NCI-H2171 treated with DMSO at 0.1 percent for 48 hours (cell line): ENCODE data around the gene MAP10.

Experiments used
- DNase-seq: peaks from one replicate; lab custom pipeline; 2025; lab: John Stamatoyannopoulos, UW

The MAP10 gene

DNA sequence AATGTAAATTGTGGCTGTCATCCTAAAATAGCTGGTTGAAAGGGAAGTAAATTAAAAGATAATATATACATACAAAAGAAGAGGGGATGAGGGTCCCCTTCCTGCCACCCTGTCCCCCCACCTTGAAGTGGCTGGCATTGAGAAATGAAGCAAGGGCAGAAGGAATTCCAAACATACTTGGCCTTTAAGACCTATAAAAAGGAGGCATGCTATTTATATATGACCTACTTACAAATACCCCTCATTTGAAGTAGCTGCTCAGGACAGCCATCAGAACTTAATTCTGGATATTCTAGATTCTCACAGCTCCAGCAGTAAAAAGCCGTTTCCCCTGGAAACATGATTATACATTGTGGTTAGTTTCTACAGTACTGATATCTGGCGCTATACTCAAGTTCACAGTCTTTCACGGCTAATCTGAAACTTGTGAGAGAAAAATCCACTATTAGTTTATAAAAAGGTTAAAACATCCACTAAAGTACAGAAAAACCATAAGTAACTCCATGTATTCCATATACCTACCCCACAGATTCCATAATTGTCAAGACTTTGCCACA, 9.6 kb upstream of the MAP10 start:
- no peak for DNase-seq

- DNase-seq = no peak
Measured at GRCh38 chr1:232797856-232798510, 7.2 kb upstream of the MAP10 start.

- no peak for DNase-seq
Measured at GRCh38 chr1:232798920-232799319, 6.3 kb upstream of the MAP10 start.

- DNase-seq = no peak
Measured at GRCh38 chr1:232806186-232806510, 932 bp downstream of the MAP10 start.

GRCh38 chr1:232810856-232811255, 5.6 kb downstream of the MAP10 start:
- no peak for DNase-seq

DNA sequence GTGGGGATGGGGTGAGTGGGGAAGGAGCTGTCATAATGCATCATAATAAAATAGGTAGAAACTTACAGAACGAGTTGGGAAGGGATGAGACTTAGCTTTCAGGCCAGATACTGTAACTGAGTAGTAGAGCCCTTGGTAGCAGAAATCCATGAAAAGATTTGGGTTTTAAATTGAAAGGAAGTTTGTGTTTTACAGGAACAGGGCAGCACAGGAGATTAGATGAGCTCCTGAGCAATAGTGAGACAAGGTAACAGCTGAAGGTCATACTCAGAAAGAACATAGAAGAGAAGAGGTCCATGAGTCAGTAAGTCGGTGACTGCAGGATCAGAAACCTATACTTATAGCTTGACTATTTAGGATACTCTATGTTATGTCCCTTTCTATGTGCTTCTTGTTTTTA, 7.3 kb downstream of the MAP10 start:
- DNase-seq = no peak

DNA sequence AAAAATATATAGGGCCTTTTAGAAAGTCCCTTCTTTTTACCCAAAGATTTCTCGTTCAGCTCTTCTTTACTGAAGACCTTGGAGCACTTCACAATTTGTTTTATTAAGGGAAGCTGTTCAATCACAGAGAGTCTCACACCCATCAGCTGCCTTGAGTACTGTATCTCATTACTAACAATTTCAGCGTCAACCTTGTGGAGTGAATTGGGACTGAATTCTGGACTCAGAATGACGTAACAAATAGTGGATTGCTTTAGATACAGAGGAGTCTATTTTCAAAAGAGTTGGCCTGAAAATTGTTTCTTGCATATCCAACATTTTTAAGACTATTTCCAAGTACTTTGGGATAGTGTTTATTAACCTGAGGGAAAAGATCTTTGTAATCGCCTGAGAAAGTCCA, 7.9 kb downstream of the MAP10 start:
- no peak for DNase-seq

DNA sequence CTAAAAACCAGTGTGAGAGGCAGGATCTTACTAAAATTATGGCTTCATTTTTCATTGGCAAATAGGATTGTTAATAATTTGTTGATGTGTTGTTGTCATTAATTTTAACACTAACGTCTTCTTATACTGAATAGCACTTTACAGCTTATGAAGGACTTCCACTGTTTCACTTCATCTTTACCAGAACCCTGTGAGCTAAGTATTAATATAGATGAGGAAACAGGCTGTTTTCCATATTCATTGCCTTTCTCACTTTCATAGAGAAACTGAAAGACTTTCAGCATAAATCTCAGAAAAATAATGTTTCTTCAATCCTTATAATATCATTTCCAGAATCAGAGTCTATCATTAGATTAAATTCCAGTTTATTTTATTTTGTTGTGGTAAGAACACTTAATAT, 8.5 kb downstream of the MAP10 start:
- no peak for DNase-seq

- no peak for DNase-seq
Measured at GRCh38 chr1:232816324-232816723, 11.1 kb downstream of the MAP10 start.

DNA sequence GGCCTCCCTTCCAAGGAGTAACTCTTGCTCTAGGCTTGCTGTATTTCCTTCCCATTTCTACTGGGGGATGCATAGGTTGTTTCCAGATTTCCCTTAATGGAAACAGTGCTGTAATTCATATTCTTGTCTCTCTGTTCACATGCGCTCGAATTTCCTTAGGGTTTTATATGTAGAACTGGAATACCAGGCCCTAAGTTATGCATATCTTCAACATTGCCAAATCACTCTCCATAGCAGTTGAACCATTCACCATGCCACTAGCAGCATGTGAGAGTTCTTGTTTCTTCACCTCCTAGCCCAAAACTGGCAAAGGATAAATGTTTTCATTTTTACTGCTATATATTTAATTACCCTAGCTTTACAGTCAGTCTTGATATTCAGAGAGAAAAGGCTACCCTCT, 12.8 kb downstream of the MAP10 start:
- no peak for DNase-seq

- DNase-seq = no peak
Measured at GRCh38 chr1:232820431-232820830, 15.2 kb downstream of the MAP10 start.

DNA sequence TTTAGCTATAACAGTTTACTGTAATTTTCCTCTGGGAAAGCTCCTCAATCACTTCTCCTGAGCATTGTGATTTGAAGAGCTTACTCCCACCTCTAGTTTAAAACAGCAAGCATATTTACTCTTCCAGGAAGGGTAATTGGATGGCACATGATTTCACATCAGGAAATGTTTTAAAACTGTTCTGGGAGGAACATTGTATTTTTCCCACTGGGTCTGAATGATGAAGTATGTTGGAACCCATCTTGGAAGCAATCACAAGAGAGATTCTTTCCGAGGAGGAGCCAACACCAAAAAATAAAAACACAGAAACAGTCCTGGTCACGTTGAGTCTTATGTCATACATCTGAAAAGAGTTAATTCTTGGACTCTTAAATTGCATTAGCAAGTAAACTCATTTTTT, 17.3 kb downstream of the MAP10 start:
- no peak for DNase-seq

DNA sequence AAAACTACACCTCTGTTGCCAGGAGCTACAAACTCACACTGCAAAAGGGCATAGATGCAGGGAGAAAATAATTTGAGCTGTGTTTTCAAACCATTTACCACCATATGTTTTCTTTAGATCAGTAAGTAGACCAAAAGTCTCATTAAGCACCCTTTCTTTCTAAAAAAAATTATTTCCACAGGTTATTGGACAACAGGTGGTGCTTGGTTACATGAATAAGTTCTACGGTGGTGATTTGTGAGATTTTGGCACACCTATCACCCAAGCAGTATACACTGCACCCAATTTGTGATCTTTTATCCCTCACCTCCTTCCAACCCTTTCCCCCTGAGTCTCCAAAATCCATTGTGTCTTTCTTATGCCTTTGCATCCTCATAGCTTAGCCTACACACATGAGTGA, 21.1 kb downstream of the MAP10 start:
- no peak for DNase-seq

- DNase-seq = no peak
Measured at GRCh38 chr1:232830661-232831060, 25.4 kb downstream of the MAP10 start.

DNA sequence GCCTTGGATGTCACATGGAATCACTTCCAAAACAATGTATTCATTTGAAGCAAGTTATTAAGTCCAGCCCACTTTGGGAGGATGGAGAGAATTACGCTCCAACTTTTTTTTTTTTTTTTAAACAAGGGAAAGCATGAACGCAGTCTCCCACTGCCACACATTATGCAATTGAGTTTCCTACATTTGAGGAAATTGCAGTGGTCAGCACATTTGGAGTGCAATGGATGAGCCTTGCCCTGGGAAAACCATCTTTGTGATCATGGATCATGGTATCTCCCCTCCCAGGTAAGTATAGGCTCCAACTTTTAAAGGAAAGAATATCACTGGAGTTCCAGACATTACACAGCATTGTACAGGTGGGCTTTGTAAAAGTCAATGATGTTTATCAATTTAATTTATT, 26.7 kb downstream of the MAP10 start:
- DNase-seq = no peak

GRCh38 chr1:232834066-232834465, 28.9 kb downstream of the MAP10 start:
- peak; percentile 49 for DNase-seq

DNA sequence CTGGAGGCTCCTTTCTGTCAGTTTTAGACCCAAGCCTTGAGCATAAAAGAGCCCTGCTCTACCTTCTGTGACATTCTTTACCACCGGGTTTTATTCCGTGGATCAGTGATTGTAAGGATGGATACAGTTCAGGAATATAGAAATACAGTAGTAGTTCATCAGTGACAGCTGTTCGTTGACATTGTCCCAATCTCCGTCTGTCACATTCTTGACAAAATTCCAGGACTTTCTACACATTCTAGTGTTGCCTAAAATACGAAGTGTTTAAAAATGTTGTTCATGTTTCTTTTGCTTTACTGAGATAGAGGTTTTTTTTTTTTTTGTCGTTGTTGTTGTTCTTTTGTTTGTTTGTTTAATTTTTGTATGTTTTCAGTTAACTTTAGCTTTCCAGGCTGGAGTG, 29.9 kb downstream of the MAP10 start:
- no peak for DNase-seq

- no peak for DNase-seq
Measured at GRCh38 chr1:232837087-232837486, 31.9 kb downstream of the MAP10 start.

DNA sequence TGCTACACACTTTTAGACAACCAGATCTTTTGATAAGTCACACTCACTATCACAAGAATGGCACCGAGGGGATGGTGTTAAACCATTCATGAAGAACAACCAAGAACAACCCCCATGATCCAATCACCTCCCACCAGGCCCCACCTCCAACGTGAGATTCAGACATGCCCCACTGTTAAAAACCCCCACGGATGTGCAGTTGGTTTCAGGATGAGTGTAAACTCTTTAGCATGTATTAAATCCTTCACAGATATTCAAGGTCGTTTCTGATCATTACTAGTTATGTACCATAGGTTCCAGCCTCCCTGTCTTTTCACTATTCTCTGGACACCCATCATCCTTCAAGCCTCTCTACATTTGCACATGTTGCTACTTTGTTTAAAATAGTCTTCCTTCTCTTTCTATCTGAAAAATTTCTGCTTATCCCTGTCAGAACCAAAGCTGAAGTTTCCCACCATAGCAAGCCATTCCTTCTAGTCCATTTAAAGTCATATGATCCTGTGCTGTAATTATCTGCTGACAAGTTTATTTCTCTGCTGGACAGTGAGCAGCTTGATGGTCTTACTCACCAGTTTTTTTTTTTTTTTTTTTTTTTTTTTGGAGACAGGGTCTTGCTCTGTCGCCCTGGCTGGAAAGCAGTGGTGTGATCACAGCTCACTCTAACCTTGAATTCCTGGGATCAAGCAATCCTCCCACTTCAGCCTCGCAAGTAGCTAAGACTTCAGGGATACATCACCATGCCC, 36.8 kb downstream of the MAP10 start:
- DNase-seq = no peak

DNA sequence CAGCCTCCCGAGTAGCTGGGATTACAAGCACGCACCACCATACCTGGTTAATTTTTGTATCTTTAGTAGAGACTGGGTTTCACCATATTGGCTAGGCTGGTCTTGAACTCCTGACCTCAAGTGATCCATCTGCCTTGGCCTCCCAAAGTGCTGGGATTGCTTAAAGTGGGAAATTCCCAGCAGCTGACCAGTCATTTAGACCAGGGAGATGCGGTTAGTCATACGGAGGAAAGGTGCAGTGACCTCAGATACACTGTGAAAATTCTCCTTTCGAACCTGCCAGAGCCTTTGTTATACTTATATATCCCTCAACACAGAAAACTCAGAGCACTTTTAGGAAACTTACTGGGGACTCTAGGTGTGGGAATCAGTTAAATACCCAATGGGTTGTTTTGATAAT, 39.6 kb downstream of the MAP10 start:
- no peak for DNase-seq

DNA sequence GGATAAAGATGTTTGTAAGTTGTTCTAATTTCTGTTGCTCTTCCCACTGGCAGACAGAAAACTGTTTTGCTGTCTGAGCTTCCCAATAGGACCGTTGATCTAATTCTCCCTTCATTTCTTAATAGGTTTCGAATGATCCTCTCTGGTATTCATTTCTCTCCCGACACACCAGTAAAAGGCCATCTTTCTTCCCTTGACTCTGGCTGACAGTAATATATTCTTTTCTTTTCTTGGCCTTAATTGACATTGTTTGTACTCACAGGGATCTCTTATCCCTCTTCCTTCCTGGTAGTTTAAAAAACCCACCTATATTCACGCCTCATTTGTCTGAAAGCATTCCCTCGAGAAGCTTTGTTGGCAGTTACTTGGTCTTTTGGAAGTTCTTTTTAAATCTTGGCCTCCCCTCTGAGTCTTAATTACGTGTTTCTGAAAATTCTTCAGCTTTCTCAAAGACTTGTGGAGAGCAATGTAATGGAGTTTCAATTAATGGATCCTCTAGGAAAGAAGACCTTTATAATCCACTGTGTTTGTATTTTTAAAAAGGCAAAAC, 40.3 kb downstream of the MAP10 start:
- no peak for DNase-seq

GRCh38 chr1:232851532-232851931, 46.3 kb downstream of the MAP10 start:
- DNase-seq = no peak

DNA sequence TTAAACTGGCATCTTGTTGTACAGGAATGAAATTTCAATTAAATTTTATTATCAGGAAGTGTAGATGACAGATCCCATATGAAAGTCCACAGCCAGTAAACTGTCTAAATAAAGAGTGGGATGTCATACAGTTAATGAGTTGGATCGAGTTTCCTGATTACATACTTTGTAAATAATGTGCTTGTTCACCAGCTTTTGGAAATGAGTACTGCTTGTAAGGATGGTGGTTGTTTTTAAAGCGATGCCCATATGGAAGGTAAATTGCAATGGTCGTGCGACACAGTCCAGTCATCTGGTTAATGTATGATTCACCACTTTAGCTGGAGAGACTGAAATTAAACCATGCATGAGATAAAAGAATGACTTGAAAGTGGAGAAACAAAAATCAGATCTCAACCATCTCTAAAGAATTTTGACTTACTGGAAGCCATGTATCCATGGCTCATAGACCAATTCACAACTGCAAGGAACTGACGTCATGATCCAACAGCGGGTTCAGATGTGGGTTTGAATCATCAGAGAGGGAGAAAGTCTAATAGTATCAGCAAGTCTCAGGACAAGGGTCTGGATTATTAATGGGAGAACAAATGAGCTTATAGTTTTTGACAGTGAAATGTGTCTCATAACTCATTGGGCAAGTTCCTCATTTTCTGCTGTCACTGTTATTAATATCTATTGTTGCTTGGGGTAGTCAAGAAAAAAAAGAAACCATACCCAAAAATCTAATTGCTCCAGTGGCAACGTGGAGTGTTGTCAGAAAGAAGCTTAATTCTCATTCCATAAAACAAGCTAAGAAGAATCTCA, 49.0 kb downstream of the MAP10 start:
- DNase-seq = peak; percentile 63
